NCI-H748 treated with DMSO at 0.1 percent for 48 hours (cell line): ENCODE measurements around the gene TMEM178B.
A peak's percentile ranks its signal among the peaks of the same experiment; 100 is the strongest.
"Not testable (repeated sequence)": the region's sequence is repeated elsewhere in the genome, so short reads cannot be mapped to it uniquely, and the experiment has no call there.

Experiments used
- DNase-seq: peaks from one replicate; lab custom pipeline; 2025; lab: John Stamatoyannopoulos, UW

The TMEM178B gene

GRCh38 chr7:141184532-141185190 is 110.8 kb downstream of the TMEM178B start:
- no peak for DNase-seq

- no peak for DNase-seq
These were observed 111.6 kb downstream of the TMEM178B start for GRCh38 chr7:141185369-141185967.

- no peak for DNase-seq
These were observed 115.4 kb downstream of the TMEM178B start for GRCh38 chr7:141189231-141189630.

GRCh38 chr7:141190495-141190894 is 116.6 kb downstream of the TMEM178B start:
- DNase-seq = no peak

- no peak for DNase-seq
These were observed 117.4 kb downstream of the TMEM178B start for GRCh38 chr7:141191277-141191676.

GRCh38 chr7:141193066-141193465 is 119.2 kb downstream of the TMEM178B start:
- no peak for DNase-seq

- not testable (repeated sequence) for DNase-seq
These were observed 121.9 kb downstream of the TMEM178B start for GRCh38 chr7:141195722-141196121.

GRCh38 chr7:141198194-141198958 is 124.5 kb downstream of the TMEM178B start:
- no peak for DNase-seq

GRCh38 chr7:141200191-141201108 is 126.6 kb downstream of the TMEM178B start:
- DNase-seq = no peak

GRCh38 chr7:141201145-141201885 is 127.5 kb downstream of the TMEM178B start:
- DNase-seq = no peak

- no peak for DNase-seq
These were observed 128.7 kb downstream of the TMEM178B start for GRCh38 chr7:141202535-141202934.

- no peak for DNase-seq
These were observed 129.3 kb downstream of the TMEM178B start for GRCh38 chr7:141203177-141203576.

- peak; percentile 22 for DNase-seq
These were observed 129.7 kb downstream of the TMEM178B start for GRCh38 chr7:141203586-141203985.

GRCh38 chr7:141207661-141208060 is 133.8 kb downstream of the TMEM178B start:
- DNase-seq = no peak

- no peak for DNase-seq
These were observed 134.7 kb downstream of the TMEM178B start for GRCh38 chr7:141208539-141208938.

GRCh38 chr7:141209454-141209853 is 135.6 kb downstream of the TMEM178B start:
- DNase-seq = no peak

- no peak for DNase-seq
These were observed 137.0 kb downstream of the TMEM178B start for GRCh38 chr7:141210862-141211261.

- no peak for DNase-seq
These were observed 139.4 kb downstream of the TMEM178B start for GRCh38 chr7:141213226-141213625.

- no peak for DNase-seq
These were observed 144.1 kb downstream of the TMEM178B start for GRCh38 chr7:141217938-141218337.

GRCh38 chr7:141218941-141219340 is 145.1 kb downstream of the TMEM178B start:
- no peak for DNase-seq

GRCh38 chr7:141220263-141220880 is 146.5 kb downstream of the TMEM178B start:
- DNase-seq = peak; percentile 50
